GM10847 (cell line): ENCODE measurements around the gene RIPOR1.
A peak's percentile ranks its signal among the peaks of the same experiment; 100 is the strongest.

Source experiments
- POLR2A ChIP-seq: IDR thresholded peaks from 2 replicates; pipeline ENCODE4 v1.6.1; 2011; ENCODE audit not compliant: insufficient read length; ENCODE audit errors: extremely low read depth

Gene RIPOR1

DNA sequence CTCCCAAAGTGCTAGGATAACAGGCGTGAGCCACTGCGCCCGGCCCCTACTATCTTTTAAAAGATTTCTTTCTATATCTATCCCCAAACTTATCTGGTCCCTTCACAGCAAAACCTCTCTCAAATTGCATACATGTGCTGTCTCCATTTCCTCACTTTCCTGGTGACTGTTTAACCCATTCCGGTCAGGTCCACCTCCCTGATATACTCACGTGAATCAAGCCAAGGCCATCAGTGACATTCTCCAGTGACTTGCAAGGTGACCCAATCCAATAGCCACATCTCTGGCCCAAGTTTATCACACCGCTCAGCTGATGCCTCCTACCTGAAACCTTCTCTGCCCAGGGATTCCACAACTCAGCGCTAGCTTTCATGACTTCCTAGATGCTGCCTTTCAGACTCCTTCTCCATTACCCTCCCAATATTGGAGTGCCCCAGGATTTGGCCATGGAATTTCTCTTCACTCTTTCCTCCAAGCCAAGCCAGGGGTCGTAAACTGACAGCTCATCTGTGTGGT, 32.3 kb downstream of the RIPOR1 start:
- TF ChIP-seq POLR2A: no peak

DNA sequence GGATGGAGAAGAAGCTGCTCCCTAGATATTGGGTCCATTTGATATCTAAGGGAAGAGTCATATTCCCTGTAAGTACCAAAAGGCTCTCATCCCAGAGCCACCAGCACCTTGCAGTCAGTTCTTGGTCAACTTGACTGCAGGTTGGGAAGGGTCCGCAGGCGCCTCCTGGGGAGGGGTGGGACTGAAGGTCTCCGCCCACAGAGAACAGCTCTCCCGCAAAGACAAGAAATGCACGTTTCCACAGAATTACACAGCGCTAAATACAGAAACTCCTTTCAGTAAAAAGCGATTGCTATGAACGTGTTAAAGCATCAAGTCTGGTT, 32.8 kb downstream of the RIPOR1 start:
- no peak for TF ChIP-seq POLR2A

DNA sequence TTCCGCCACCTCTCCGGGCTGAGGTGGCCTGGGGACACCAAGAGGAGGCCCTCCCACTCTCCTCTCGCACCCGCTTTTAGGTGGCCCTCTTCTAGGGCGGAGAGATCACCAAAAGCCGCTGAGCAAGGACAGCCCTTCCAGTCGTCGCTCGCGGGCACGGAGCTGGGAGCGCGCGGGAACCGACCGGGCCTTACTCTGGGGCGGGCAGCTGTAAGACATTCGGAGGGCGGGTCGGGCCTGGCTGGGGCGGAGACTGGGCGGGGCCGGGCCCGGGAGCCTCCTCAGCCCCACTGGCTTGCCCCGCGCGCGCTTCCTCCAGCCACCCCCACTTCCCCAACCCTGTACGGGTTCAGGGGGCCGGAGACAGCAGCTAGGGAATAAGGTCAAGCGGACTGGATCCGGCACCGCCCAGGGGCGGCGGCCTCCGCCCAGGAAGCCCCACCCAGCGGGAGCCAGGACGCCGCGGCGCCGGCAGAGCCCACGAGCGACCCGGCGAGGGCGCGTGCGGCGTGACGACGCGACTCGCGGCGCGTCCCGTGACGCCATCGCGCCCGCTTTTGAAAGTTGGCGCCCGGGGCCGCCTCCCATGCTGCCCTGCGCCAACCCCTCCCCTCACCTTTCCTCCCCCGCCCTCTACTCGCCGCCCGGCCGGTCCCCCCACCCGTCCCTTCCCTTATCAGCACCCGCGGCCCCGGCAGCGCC, 33.3 kb downstream of the RIPOR1 start:
- peak; percentile 90 for TF ChIP-seq POLR2A

- peak; percentile 44 for TF ChIP-seq POLR2A
These were observed 33.9 kb downstream of the RIPOR1 start, which contains the start of gene CTCF for GRCh38 chr16:67562526-67562917. CTCF (plus strand) TSS chr16:67562526; CDS start chr16:67610833, 48,307 bp downstream.

DNA sequence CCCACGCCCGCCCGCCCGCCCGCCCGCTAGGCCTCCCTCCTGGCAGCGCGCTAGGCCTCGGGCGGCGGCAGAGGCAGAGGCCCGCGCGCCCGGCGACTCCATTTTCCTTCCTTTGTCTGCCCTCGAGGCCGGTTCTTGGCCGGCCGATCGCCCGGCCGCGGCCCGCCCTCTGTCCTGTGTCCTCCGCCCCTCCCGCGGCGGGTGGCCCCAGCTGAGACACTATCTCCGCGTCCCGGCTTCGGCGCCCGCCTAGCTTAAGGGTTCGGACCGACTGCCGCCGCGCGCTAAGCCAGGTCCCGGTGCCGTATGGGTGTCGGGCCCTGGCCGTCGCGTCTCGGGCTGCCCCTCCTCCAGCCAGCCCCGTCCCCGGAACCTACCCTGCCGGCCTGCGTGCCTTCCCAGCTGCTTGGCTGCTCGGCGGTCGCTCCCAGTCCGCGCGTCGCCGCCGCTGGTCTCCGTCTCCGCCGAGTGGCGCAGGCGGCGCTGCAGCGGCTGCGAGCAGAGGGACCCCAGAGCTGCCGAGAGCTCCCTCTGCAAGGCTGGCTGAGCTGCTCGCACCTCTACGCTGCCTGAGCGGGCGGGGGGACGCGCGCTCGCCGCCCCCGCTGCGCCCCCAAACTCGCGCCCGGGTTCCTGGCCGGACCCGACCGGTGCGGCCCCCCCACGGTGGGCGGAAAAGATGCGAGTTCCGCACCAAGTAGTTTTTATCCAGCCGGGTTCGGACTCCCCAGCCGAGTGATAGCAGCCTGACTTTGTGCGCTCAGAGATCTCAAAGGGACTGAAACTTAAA, 34.5 kb downstream of the RIPOR1 start:
- TF ChIP-seq POLR2A: peak; percentile 63

- no peak for TF ChIP-seq POLR2A
These were observed 35.3 kb downstream of the RIPOR1 start for GRCh38 chr16:67563708-67564468.

DNA sequence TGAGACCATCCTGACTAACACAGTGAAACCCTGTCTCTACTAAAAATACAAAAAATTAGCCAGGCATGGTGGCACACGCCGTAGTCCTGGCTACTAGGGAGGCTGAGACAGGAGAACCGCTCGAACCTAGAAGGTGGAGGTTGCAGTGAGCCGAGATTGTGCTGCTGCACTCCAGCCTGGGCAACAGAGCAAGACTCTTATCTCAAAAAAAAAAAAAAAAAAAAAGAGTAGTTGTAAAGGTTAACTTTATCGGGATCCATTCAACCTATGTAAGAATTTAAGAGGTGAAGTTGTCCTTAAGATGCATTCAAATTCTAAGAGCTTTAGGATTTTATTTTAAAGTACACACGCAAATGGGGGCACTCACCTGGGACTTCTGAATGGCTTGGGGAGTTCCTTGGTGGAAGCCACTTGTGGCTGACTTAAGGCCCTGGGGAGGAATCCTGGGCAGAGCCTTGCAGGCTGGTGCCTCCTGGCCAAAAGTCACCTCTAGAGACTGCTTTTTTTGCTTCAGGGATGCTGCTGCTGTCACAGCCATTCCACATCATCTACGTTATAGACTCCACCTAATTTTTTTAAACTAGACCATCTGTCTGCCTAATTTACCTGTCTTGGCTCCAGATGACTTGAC, 37.0 kb downstream of the RIPOR1 start:
- no peak for TF ChIP-seq POLR2A

GRCh38 chr16:67571464-67571863, 42.8 kb downstream of the RIPOR1 start:
- no peak for TF ChIP-seq POLR2A

GRCh38 chr16:67571981-67572431, 43.4 kb downstream of the RIPOR1 start:
- TF ChIP-seq POLR2A: no peak

DNA sequence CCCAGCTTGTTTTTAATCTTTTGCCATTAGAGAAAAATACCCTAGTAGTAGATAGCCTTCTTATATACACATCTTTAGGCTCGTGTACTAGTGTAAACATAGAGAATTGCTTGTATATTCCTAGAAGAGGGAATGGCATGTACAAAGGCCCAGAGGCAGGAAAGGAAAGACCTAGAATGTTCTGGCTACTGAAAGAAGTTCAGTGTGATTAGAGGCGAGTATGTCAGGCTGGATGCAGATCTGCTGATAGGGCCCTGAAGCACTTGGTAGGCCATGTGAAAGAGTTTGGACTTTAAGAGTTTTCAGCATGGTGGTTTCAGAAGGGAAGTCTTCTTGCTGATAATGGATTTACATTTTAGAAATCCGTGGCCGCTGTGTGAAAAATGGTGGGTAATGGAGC, 51.1 kb downstream of the RIPOR1 start:
- no peak for TF ChIP-seq POLR2A

GRCh38 chr16:67580202-67580601, 51.6 kb downstream of the RIPOR1 start:
- TF ChIP-seq POLR2A: no peak

GRCh38 chr16:67593288-67593687, 64.7 kb downstream of the RIPOR1 start:
- TF ChIP-seq POLR2A: no peak

GRCh38 chr16:67593701-67594100, 65.1 kb downstream of the RIPOR1 start:
- TF ChIP-seq POLR2A: no peak

DNA sequence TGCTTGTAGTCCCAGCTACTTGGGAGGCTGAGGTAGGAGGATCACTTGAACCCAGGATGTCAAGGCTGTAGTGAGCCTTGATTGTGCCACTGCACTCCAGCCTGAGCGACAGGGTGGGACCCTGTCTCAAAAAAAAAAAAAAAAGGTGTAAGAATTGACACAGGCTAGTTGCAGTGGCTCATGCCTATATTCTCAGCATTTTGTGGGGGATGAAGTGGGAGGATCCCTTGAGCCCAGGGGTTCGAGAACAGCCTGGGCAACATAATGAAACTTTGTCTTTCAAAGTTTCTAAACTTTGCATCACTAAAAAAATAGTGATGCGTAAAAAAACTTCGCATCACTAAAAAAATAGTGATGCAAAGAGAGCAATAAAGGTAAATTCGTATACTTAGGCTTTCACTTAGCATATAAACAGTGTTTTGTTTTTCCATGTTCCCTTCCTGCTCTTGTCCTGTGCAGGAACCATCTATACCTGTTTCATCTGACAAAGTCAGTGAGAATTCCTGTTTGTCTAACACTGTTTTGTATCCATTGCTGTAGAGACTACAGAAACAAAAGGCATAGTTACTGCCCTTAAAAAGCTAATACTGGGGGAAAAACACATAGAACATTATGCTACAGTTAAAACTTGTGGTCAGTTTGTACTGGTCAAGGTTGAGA, 65.8 kb downstream of the RIPOR1 start:
- TF ChIP-seq POLR2A: no peak

- no peak for TF ChIP-seq POLR2A
These were observed 66.3 kb downstream of the RIPOR1 start for GRCh38 chr16:67594956-67595355.
